PC-9 (cell line): ENCODE results near the gene CLBA1. TPM values are rescaled to one million over a fixed set of nuclear protein-coding genes. Genes with fewer than 3 reads are reported as not detected.

Experiments
- BruUV-seq: library from RNA; stranded (reverse); fragments of 400-500 nt; replicated peaks from 2 replicates; lab custom pipeline; 2021; lab: Mats Ljungman, UMichigan
- CTCF ChIA-PET: fragments of 300-600 bp; sonication (Branson Sonifier 250); formaldehyde crosslinking; loops from one replicate; lab custom pipeline; 2022; ENCODE audit warnings: antibody characterized with exemption; lab: Charles Lee
- POLR2A ChIA-PET: fragments of 300-600 bp; sonication (Branson Sonifier 250); formaldehyde crosslinking; loops from one replicate; lab custom pipeline; 2022; ENCODE audit warnings: antibody characterized with exemption; ENCODE audit not compliant: unreplicated experiment; lab: Charles Lee
- DNase-seq, 2 experiments: peaks; one replicate each; pipeline versions ENCODE4 v3.0.0 to v3.0.0-alpha.2; 2015 to 2022; ENCODE audit warnings: mixed read lengths in 1 of 2
- H2AFZ ChIP-seq: fragments of 200-600 bp; sonication (generic); 2 replicates; pipeline ENCODE4 v1.8.1; 2017; ENCODE audit warnings: antibody characterized with exemption
- H3F3A ChIP-seq: fragments of 200-600 bp; sonication (generic); 2 replicates; pipeline ENCODE4 v1.8.1; 2017; ENCODE audit warnings: antibody characterized with exemption, mild to moderate bottlenecking, low read depth; ENCODE audit not compliant: insufficient read depth
- H3K27ac ChIP-seq: fragments of 200-600 bp; sonication (generic); 2 replicates; pipeline ENCODE4 v1.6.1; 2016; ENCODE audit warnings: mixed run types
- H3K27me3 ChIP-seq: fragments of 200-600 bp; sonication (generic); 2 replicates; pipeline ENCODE4 v1.6.1; 2016; ENCODE audit warnings: low read depth, mixed run types; ENCODE audit not compliant: insufficient read depth
- H3K36me3 ChIP-seq: fragments of 200-600 bp; sonication (generic); 2 replicates; pipeline ENCODE4 v1.6.1; 2016; ENCODE audit warnings: low read depth, mixed run types
- H3K4me1 ChIP-seq: fragments of 200-600 bp; sonication (generic); replicated peaks from 2 replicates; pipeline ENCODE4 v1.6.1; 2016; ENCODE audit warnings: mixed run types; ENCODE audit not compliant: insufficient read depth
- H3K4me2 ChIP-seq: fragments of 200-600 bp; sonication (generic); 2 replicates; pipeline ENCODE4 v1.6.1; 2017; ENCODE audit warnings: mixed run types
- H3K4me3 ChIP-seq: fragments of 200-600 bp; sonication (generic); 2 replicates; pipeline ENCODE4 v1.6.1; 2016; ENCODE audit warnings: mixed run types
- H3K79me2 ChIP-seq: fragments of 200-600 bp; sonication (generic); 2 replicates; pipeline ENCODE4 v1.6.1; 2017; ENCODE audit warnings: low read depth, mixed run types
- H3K9me2 ChIP-seq: fragments of 200-600 bp; sonication (generic); 2 replicates; pipeline ENCODE4 v1.8.1; 2017; ENCODE audit warnings: mild to moderate bottlenecking; ENCODE audit not compliant: insufficient read depth
- H3K9me3 ChIP-seq: fragments of 200-600 bp; sonication (generic); 2 replicates; pipeline ENCODE4 v1.8.1; 2016; ENCODE audit warnings: low read depth; ENCODE audit not compliant: insufficient read depth
- H4K20me1 ChIP-seq: fragments of 200-600 bp; sonication (generic); 2 replicates; pipeline ENCODE4 v1.8.1; 2017; ENCODE audit not compliant: insufficient read depth
- EZH2 ChIP-seq: fragments of 200-600 bp; sonication (generic); IDR thresholded peaks from 2 replicates; pipeline ENCODE4 v1.8.0; 2017; ENCODE audit warnings: antibody characterized with exemption, low read depth
- intact Hi-C: fragments of 100-400 bp; cut with micrococcal nuclease; formaldehyde crosslinking; loops from one replicate; pipeline ENCODE4 v1.10.0; 2022; ENCODE audit not compliant: unreplicated experiment
- total RNA-seq: library from RNA; stranded (reverse); gene quantifications from 2 replicates; pipeline ENCODE4 v1.2.3, GENCODE V29; 2021
- TF ChIP-seq, protein P1 (sequence below): fragments of 200-600 bp; sonication (generic); conservative IDR thresholded peaks from 2 replicates; pipeline ENCODE4 v1.6.1; 2017; ENCODE audit warnings: mixed run types, antibody characterized with exemption, mild to moderate bottlenecking, moderate library complexity

The CLBA1 gene
- total RNA-seq, 1 experiment from 2014 or later = 12.6 TPM

DNA sequence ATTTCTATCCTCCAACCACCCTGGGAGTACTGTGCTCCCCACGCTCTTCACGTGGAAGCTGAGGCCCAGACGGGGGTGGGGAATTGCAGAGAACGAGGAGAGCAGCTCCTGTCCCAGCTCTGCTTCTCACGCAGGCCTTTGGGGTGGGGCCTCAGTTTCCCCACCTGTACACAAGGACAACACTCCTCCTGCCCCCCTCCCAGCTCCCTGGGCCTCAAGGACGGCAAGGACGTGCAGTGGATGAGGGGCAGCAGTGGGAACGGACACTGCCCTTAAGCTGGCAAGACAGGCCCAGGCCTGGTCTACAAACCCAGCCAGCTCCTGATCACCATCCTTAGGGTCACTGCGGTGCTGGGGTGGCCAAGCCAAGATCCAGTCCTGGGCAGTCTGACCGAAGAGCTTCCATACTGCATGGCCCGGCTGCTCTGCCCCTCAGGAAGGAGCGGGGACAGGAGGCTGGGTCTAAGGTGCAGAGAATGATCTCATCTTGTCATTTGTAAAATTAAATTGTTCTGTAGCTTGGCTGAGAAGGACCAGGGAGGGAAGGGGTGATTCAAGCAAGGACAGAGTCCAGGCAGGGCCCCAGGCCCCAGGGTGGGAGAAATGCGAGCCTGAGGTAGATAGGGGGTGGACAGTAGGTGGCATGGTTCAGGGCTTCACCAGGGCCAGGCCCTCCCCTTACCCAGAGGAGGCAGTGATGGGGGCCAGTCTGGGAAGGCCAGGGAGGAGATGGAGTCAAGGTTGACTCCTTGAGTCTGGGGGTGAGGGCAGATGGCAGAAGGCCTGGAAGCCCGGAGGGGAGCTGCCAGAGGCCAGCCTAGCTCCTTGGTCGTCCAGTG, 1.3 kb upstream of the CLBA1 start:
- ChIA-PET POLR2A (interaction anchor here (0.5 kb wide), 1 partner anchor 36 kb away, joined by 10 read pairs; the partner anchor contains the start of gene CDCA4), CTCF (no interaction called here)
- peaks cover 7% of the 10 kb centered on the region; the same call in 1 of the 2 replicates for H3F3A ChIP-seq
- intact Hi-C loops = no loop called here
- H3K4me1 ChIP-seq = peaks cover 11% of the 10 kb centered on the region
- no TSS peak for BruUV-seq
- H2AFZ ChIP-seq = no peak overlapping the region
- H3K4me2 ChIP-seq = no peak overlapping the region
- no peak overlapping the region for H3K4me3 ChIP-seq
- H3K9me3 ChIP-seq = no peaks in the 10 kb centered on the region
- 0 out of 2 replicates have a peak, but pooled peaks cover 7% of the 10 kb centered on the region for H4K20me1 ChIP-seq
- H3K27ac ChIP-seq = no peak overlapping the region
- peaks cover 14% of the 10 kb centered on the region for H3K79me2 ChIP-seq
- H3K36me3 ChIP-seq = no peaks in the 10 kb centered on the region
- no peaks in the 10 kb centered on the region for H3K27me3 ChIP-seq
- H3K9me2 ChIP-seq = no peaks in the 10 kb centered on the region
- DNase-seq = no peak
- TF ChIP-seq, protein P1, sequence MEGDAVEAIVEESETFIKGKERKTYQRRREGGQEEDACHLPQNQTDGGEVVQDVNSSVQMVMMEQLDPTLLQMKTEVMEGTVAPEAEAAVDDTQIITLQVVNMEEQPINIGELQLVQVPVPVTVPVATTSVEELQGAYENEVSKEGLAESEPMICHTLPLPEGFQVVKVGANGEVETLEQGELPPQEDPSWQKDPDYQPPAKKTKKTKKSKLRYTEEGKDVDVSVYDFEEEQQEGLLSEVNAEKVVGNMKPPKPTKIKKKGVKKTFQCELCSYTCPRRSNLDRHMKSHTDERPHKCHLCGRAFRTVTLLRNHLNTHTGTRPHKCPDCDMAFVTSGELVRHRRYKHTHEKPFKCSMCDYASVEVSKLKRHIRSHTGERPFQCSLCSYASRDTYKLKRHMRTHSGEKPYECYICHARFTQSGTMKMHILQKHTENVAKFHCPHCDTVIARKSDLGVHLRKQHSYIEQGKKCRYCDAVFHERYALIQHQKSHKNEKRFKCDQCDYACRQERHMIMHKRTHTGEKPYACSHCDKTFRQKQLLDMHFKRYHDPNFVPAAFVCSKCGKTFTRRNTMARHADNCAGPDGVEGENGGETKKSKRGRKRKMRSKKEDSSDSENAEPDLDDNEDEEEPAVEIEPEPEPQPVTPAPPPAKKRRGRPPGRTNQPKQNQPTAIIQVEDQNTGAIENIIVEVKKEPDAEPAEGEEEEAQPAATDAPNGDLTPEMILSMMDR = no peak
- no peak for TF ChIP-seq EZH2

DNA sequence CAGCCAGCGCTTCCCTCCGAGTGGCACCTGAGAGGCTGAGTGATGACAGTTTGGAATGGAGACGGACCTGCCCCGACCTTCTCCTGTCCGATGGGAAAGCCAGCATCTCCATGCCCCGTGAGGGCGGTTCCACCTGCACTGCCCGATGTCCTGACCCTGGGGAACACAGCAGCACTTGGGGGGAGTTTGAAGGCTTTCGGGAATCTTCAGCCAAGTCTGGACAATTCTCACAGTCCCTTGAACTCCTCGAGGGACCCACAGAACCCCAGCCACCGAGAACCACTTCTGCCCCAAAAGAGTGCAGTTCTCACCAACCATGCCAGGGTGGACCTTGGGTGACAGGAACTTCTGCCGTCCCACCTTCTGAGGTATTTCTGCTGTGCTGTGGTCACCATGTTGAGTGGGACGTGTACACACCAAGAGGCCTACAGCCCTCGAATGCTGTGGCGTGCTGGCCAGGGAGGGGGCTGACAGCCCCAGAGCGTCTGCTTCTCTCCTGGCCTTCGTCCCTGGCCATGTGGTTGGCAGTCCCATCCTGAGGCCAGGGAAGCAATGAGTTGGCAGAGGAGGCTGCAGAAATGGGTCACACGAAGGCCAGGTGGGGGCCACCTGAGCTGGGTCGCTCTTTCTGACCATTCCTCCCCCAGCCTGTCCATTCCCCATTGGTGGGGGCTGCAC, 1.0 kb downstream of the CLBA1 start:
- Histone ChIP-seq H3K9me3 (no peaks in the 10 kb centered on the region), H3K27ac (no peak overlapping the region), H3K36me3 (peaks cover 3% of the 10 kb centered on the region; the same call in 1 of the 2 replicates), H3F3A (peaks cover 6% of the 10 kb centered on the region; the same call in 1 of the 2 replicates), H3K4me1 (peaks cover 11% of the 10 kb centered on the region), H3K9me2 (no peaks in the 10 kb centered on the region), H4K20me1 (0 out of 2 replicates have a peak, but pooled peaks cover 7% of the 10 kb centered on the region), H3K4me3 (peak overlapping the region; percentile 96), H3K27me3 (no peaks in the 10 kb centered on the region), H3K4me2 (peak overlapping the region; percentile 87), H3K79me2 (peaks cover 14% of the 10 kb centered on the region), H2AFZ (no peak overlapping the region)
- TSS peak; percentile 48 for BruUV-seq
- no peak for TF ChIP-seq EZH2
- TF ChIP-seq, protein P1 = no peak
- intact Hi-C loops = no loop called here
- no peak for DNase-seq
- POLR2A ChIA-PET = no interaction called here
- CTCF ChIA-PET = no interaction called here

DNA sequence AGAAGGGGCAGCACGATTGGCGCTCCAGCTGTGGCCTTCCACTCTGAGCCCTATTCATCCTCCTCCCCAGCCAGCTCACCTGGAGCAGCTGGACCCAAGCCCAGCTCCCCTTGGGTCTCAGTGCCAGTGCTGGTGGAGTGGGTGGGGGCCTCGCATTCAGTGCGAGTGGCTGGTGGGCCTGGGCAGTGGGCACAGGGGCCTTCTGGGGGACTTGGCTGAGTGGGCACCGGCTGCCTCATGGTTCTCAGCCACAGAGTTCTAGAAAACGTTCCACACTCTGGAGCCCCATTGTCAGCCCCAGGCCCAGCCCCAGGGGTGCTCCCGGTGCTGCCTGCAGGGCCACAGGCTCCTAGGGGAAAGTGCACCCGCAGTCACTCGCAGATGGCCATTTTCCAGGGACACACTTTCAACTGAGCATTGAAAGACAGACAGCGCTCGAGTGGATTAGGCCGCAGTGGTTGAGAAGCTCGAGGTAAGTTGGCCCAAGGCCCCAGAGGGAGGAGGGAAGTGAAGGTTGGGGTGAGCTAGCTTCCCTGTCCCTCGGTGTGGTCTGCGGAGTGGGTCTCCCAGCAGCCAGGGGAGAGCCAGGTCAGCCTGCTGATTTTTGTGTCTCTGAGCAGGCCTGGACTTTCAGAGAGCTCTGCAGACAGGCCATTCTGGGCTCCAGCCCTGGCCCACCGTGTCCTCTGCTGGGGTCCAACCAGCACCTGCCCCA, 3.8 kb downstream of the CLBA1 start:
- Histone ChIP-seq H3K9me3 (no peaks in the 10 kb centered on the region), H3K9me2 (no peaks in the 10 kb centered on the region), H4K20me1 (0 out of 2 replicates have a peak, but pooled peaks cover 7% of the 10 kb centered on the region), H3K4me1 (peaks cover 11% of the 10 kb centered on the region), H3K4me3 (no peak overlapping the region), H3K27ac (no peak overlapping the region), H3F3A (peaks cover 7% of the 10 kb centered on the region; the same call in 1 of the 2 replicates), H3K79me2 (peaks cover 14% of the 10 kb centered on the region), H3K36me3 (peaks cover 4% of the 10 kb centered on the region; the same call in 1 of the 2 replicates), H3K27me3 (no peaks in the 10 kb centered on the region), H2AFZ (no peak overlapping the region), H3K4me2 (no peak overlapping the region)
- no peak for DNase-seq
- ChIA-PET CTCF (no interaction called here), POLR2A (no interaction called here)
- BruUV-seq = no TSS peak
- TF ChIP-seq EZH2 = no peak
- TF ChIP-seq, protein P1 = no peak
- intact Hi-C loops = no loop called here
